CD8-positive, alpha-beta memory T cell (primary cell): ENCODE measurements around the gene CSMD2. TPM values are rescaled to one million over a fixed set of nuclear protein-coding genes. Genes with fewer than 3 reads are reported as not detected.

Experiments
- CTCF ChIA-PET: fragments of 350-600 bp; sonication (Branson Sonifier 250); formaldehyde crosslinking; loops from one replicate; lab custom pipeline; 2021; ENCODE audit warnings: antibody characterized with exemption; lab: Charles Lee
- POLR2A ChIA-PET: fragments of 350-600 bp; sonication (Branson Sonifier 250); formaldehyde crosslinking; loops from one replicate; lab custom pipeline; 2021; ENCODE audit warnings: antibody characterized with exemption; lab: Charles Lee
- DNase-seq, 5 donors: peaks; one replicate each; pipeline versions ENCODE4 v3.0.0 to v3.0.0-alpha.2; 2020 to 2022; ENCODE audit warnings: mixed read lengths in 1 of 5
- H3K27ac ChIP-seq: one replicate; pipeline ENCODE4 v1.7.0; 2013; ENCODE audit warnings: low read depth, mild to moderate bottlenecking, low read length, moderate library complexity
- H3K27me3 ChIP-seq: 2 replicates; pipeline ENCODE4 v1.7.0; 2013; ENCODE audit warnings: low read length, mild to moderate bottlenecking; ENCODE audit not compliant: insufficient read depth, poor library complexity, severe bottlenecking
- H3K36me3 ChIP-seq: 2 replicates; pipeline ENCODE4 v1.7.0; 2013; ENCODE audit warnings: mild to moderate bottlenecking, low read length, moderate library complexity; ENCODE audit not compliant: insufficient read depth
- H3K4me1 ChIP-seq: 2 replicates; pipeline ENCODE4 v1.7.0; 2013; ENCODE audit warnings: mild to moderate bottlenecking, low read length, moderate library complexity; ENCODE audit not compliant: insufficient read depth
- H3K4me3 ChIP-seq: 2 replicates; pipeline ENCODE4 v1.7.0; 2013; ENCODE audit warnings: mild to moderate bottlenecking, low read length
- H3K9me3 ChIP-seq: 2 replicates; pipeline ENCODE4 v1.7.0; 2013; ENCODE audit warnings: mild to moderate bottlenecking, low read length
- H3K27ac Mint-ChIP-seq, 8 donors: one replicate each; pipeline ENCODE4 v1.8.0; 2020 to 2021; ENCODE audit warnings: mixed read lengths in 8 of 8, mild to moderate bottlenecking in 6 of 8, inconsistent platforms in 3 of 8, moderate library complexity in 3 of 8
- H3K27me3 Mint-ChIP-seq, 2 donors: one replicate each; pipeline ENCODE4 v1.8.0; 2020 to 2021; ENCODE audit warnings: mixed read lengths in 2 of 2, mild to moderate bottlenecking in 1 of 2, moderate library complexity in 1 of 2
- H3K36me3 Mint-ChIP-seq, 3 donors: one replicate each; pipeline ENCODE4 v1.8.0; 2020 to 2021; ENCODE audit warnings: mixed read lengths in 3 of 3, inconsistent platforms in 1 of 3, mild to moderate bottlenecking in 1 of 3
- H3K4me1 Mint-ChIP-seq, 3 donors: one replicate each; pipeline ENCODE4 v1.8.0; 2020 to 2021; ENCODE audit warnings: mixed read lengths in 3 of 3, inconsistent platforms in 1 of 3, mild to moderate bottlenecking in 1 of 3
- H3K4me3 Mint-ChIP-seq, 7 donors: one replicate each; pipeline ENCODE4 v1.8.0; 2020 to 2021; ENCODE audit warnings: mixed read lengths in 7 of 7, mild to moderate bottlenecking in 6 of 7, moderate library complexity in 4 of 7, inconsistent platforms in 2 of 7
- H3K9me3 Mint-ChIP-seq, 5 donors: one replicate each; pipeline ENCODE4 v1.8.0; 2020 to 2022; ENCODE audit warnings: mixed read lengths in 5 of 5, mild to moderate bottlenecking in 3 of 5, moderate library complexity in 2 of 5, inconsistent platforms in 1 of 5
- polyA plus RNA-seq: library from polyadenylated mRNA; unstranded; fragments of 300-500 nt; fragmentation: Illumina TruSeq; gene quantifications from one replicate; pipeline ENCODE4 v1.2.3, GENCODE V29; 2021
- total RNA-seq, 2 experiments: library from RNA; stranded (reverse); gene quantifications; one replicate each; pipeline ENCODE4 v1.2.3, GENCODE V29; 2021

The CSMD2 gene
- total and polyA plus RNA-seq, 3 experiments from 2014 or later, result not detected

- no peaks in the 10 kb centered on the region for H3K27me3 ChIP-seq
- Mint-ChIP-seq H3K4me3 (no peak overlapping the region), H3K9me3 (peaks cover 0 to 3% (median 0%) of the 10 kb centered on the region in 5 donors), H3K4me1 (no peaks in the 10 kb centered on the region), H3K36me3 (no peaks in the 10 kb centered on the region), H3K27ac (no peak overlapping the region), H3K27me3 (peaks cover 0 to 11% of the 10 kb centered on the region in 2 donors)
- H3K36me3 ChIP-seq, result no peaks in the 10 kb centered on the region
- no peaks in the 10 kb centered on the region for H3K4me1 ChIP-seq
- no peak overlapping the region for H3K27ac ChIP-seq
- H3K9me3 ChIP-seq, result no peaks in the 10 kb centered on the region
- no peak for DNase-seq
- ChIA-PET POLR2A (no interaction called here), CTCF (no interaction called here)
- H3K4me3 ChIP-seq, result no peak overlapping the region
Measured at GRCh38 chr1:33507661-33508060, 657.4 kb downstream of the CSMD2 start.

- DNase-seq, result no peak
- Mint-ChIP-seq H3K4me1 (no peaks in the 10 kb centered on the region), H3K27me3 (no peaks in the 10 kb centered on the region), H3K36me3 (peaks cover 0 to 23% (median 2%) of the 10 kb centered on the region in 3 donors), H3K4me3 (no peak overlapping the region), H3K27ac (no peak overlapping the region), H3K9me3 (peaks cover 0 to 5% (median 4%) of the 10 kb centered on the region in 5 donors)
- Histone ChIP-seq H3K4me3 (no peak overlapping the region), H3K27ac (no peak overlapping the region), H3K4me1 (no peaks in the 10 kb centered on the region), H3K27me3 (no peaks in the 10 kb centered on the region), H3K9me3 (no peaks in the 10 kb centered on the region), H3K36me3 (no peaks in the 10 kb centered on the region)
- ChIA-PET CTCF (no interaction called here), POLR2A (no interaction called here)
Measured at GRCh38 chr1:33503506-33503905, 661.5 kb downstream of the CSMD2 start.

GRCh38 chr1:33502726-33503125 lies 662.3 kb downstream of the CSMD2 start:
- Histone ChIP-seq H3K9me3 (no peaks in the 10 kb centered on the region), H3K4me1 (no peaks in the 10 kb centered on the region), H3K36me3 (no peaks in the 10 kb centered on the region), H3K27ac (no peak overlapping the region), H3K27me3 (no peaks in the 10 kb centered on the region), H3K4me3 (no peak overlapping the region)
- Mint-ChIP-seq H3K4me3 (no peak overlapping the region), H3K4me1 (no peaks in the 10 kb centered on the region), H3K36me3 (peaks cover 0 to 28% (median 2%) of the 10 kb centered on the region in 3 donors), H3K27me3 (no peaks in the 10 kb centered on the region), H3K27ac (no peak overlapping the region), H3K9me3 (peaks cover 0 to 10% (median 9%) of the 10 kb centered on the region in 5 donors)
- POLR2A ChIA-PET, result no interaction called here
- no peak for DNase-seq
- CTCF ChIA-PET, result no interaction called here

- ChIA-PET CTCF (no interaction called here), POLR2A (no interaction called here)
- H3K9me3 ChIP-seq, result no peaks in the 10 kb centered on the region
- no peak overlapping the region for H3K27ac ChIP-seq
- no peaks in the 10 kb centered on the region for H3K27me3 Mint-ChIP-seq
- H3K36me3 ChIP-seq, result no peaks in the 10 kb centered on the region
- no peak overlapping the region for H3K4me3 Mint-ChIP-seq
- no peak for DNase-seq
- H3K36me3 Mint-ChIP-seq, result peaks cover 0 to 37% (median 2%) of the 10 kb centered on the region in 3 donors
- peaks cover 0 to 19% (median 17%) of the 10 kb centered on the region in 5 donors for H3K9me3 Mint-ChIP-seq
- no peak overlapping the region for H3K4me3 ChIP-seq
- no peaks in the 10 kb centered on the region for H3K4me1 ChIP-seq
- no peaks in the 10 kb centered on the region for H3K4me1 Mint-ChIP-seq
- H3K27ac Mint-ChIP-seq, result no peak overlapping the region
- H3K27me3 ChIP-seq, result no peaks in the 10 kb centered on the region
Measured at GRCh38 chr1:33501774-33502173, 663.3 kb downstream of the CSMD2 start.

- Mint-ChIP-seq H3K27me3 (peaks cover 0 to under 1% of the 10 kb centered on the region in 2 donors), H3K4me3 (no peak overlapping the region), H3K27ac (no peak overlapping the region), H3K36me3 (peaks cover under 1 to 39% (median 2%) of the 10 kb centered on the region in 3 donors), H3K4me1 (no peaks in the 10 kb centered on the region), H3K9me3 (peaks cover 2 to 23% (median 21%) of the 10 kb centered on the region in 5 donors)
- Histone ChIP-seq H3K27ac (no peak overlapping the region), H3K36me3 (no peaks in the 10 kb centered on the region), H3K27me3 (no peaks in the 10 kb centered on the region), H3K4me1 (no peaks in the 10 kb centered on the region), H3K4me3 (no peak overlapping the region), H3K9me3 (no peaks in the 10 kb centered on the region)
- DNase-seq, result no peak
- POLR2A ChIA-PET, result no interaction called here
- CTCF ChIA-PET, result no interaction called here
Measured at GRCh38 chr1:33501309-33501708, 663.7 kb downstream of the CSMD2 start.

- Histone ChIP-seq H3K9me3 (peaks cover 4% of the 10 kb centered on the region), H3K4me3 (no peak overlapping the region), H3K4me1 (no peaks in the 10 kb centered on the region), H3K27ac (no peak overlapping the region), H3K27me3 (no peaks in the 10 kb centered on the region), H3K36me3 (no peaks in the 10 kb centered on the region)
- peaks cover 0 to 2% of the 10 kb centered on the region in 2 donors for H3K27me3 Mint-ChIP-seq
- ChIA-PET CTCF (no interaction called here), POLR2A (no interaction called here)
- peaks cover 2 to 47% (median 2%) of the 10 kb centered on the region in 3 donors for H3K36me3 Mint-ChIP-seq
- peaks cover 4 to 31% (median 28%) of the 10 kb centered on the region in 5 donors for H3K9me3 Mint-ChIP-seq
- no peak for DNase-seq
- no peak overlapping the region for H3K4me3 Mint-ChIP-seq
- no peaks in the 10 kb centered on the region for H3K4me1 Mint-ChIP-seq
- no peak overlapping the region for H3K27ac Mint-ChIP-seq
Measured at GRCh38 chr1:33500547-33500946, 664.5 kb downstream of the CSMD2 start.

GRCh38 chr1:33497410-33497809 lies 667.6 kb downstream of the CSMD2 start:
- H3K36me3 Mint-ChIP-seq, result peaks cover 14 to 72% (median 23%) of the 10 kb centered on the region in 3 donors
- H3K4me1 Mint-ChIP-seq, result no peaks in the 10 kb centered on the region
- H3K4me3 Mint-ChIP-seq, result no peak overlapping the region
- H3K9me3 Mint-ChIP-seq, result peaks cover 28 to 58% (median 56%) of the 10 kb centered on the region in 5 donors
- Histone ChIP-seq H3K4me1 (no peaks in the 10 kb centered on the region), H3K36me3 (no peaks in the 10 kb centered on the region), H3K27me3 (no peaks in the 10 kb centered on the region), H3K4me3 (no peak overlapping the region), H3K9me3 (peaks cover 27% of the 10 kb centered on the region), H3K27ac (no peak overlapping the region)
- no peak overlapping the region for H3K27ac Mint-ChIP-seq
- no peak for DNase-seq
- POLR2A ChIA-PET, result no interaction called here
- CTCF ChIA-PET, result no interaction called here
- H3K27me3 Mint-ChIP-seq, result peaks cover 0 to 5% of the 10 kb centered on the region in 2 donors

GRCh38 chr1:33494929-33495328 lies 670.1 kb downstream of the CSMD2 start:
- Mint-ChIP-seq H3K27ac (no peak overlapping the region), H3K4me3 (no peak overlapping the region), H3K4me1 (no peaks in the 10 kb centered on the region), H3K9me3 (peaks cover 24 to 69% (median 53%) of the 10 kb centered on the region in 5 donors), H3K36me3 (peaks cover 26 to 87% (median 45%) of the 10 kb centered on the region in 3 donors), H3K27me3 (peaks cover 0 to 5% of the 10 kb centered on the region in 2 donors)
- CTCF ChIA-PET, result no interaction called here
- peaks cover 9% of the 10 kb centered on the region for H3K36me3 ChIP-seq
- no peak overlapping the region for H3K4me3 ChIP-seq
- no peaks in the 10 kb centered on the region for H3K4me1 ChIP-seq
- no peak overlapping the region for H3K27ac ChIP-seq
- H3K27me3 ChIP-seq, result no peaks in the 10 kb centered on the region
- H3K9me3 ChIP-seq, result peaks cover 27% of the 10 kb centered on the region
- POLR2A ChIA-PET, result no interaction called here
- no peak for DNase-seq
